Stimulated activated CD4-positive, alpha-beta T cell treated with anti-CD3 and anti-CD28 coated beads, Interleukin-4, amount 100 ng/mL, for 48 hours (primary cell): ENCODE results near the gene ZBTB9.

Source experiments
- DNase-seq, 2 donors: peaks; one replicate each; pipeline ENCODE4 v3.0.0-alpha.2; 2020; ENCODE audit warnings: low read depth in 2 of 2

Gene ZBTB9

GRCh38 chr6:33418690-33419291 is 35.6 kb upstream of the ZBTB9 start:
- DNase-seq, result peak in 1 of 2 donors; percentile 56

GRCh38 chr6:33419580-33420490 is 34.5 kb upstream of the ZBTB9 start, which contains the start of gene SYNGAP1:
SYNGAP1 (plus strand) TSS chr6:33420065; CDS start chr6:33420265, 200 bp downstream.
- peak; percentile 43 to 49 for DNase-seq

GRCh38 chr6:33420491-33421343 is 33.7 kb upstream of the ZBTB9 start:
- no peak for DNase-seq

GRCh38 chr6:33421344-33421643 is 33.1 kb upstream of the ZBTB9 start:
- DNase-seq, result no peak

- DNase-seq, result no peak
Measured at GRCh38 chr6:33423777-33424176, 30.6 kb upstream of the ZBTB9 start.

- DNase-seq, result no peak
Measured at GRCh38 chr6:33424855-33425667, 29.3 kb upstream of the ZBTB9 start.

GRCh38 chr6:33425668-33426577 is 28.5 kb upstream of the ZBTB9 start:
- DNase-seq, result peak; percentile 74 to 88

- peak in 1 of 2 donors; percentile 19 for DNase-seq
Measured at GRCh38 chr6:33426590-33427511, 27.5 kb upstream of the ZBTB9 start.

- peak; percentile 40 to 49 for DNase-seq
Measured at GRCh38 chr6:33427585-33428223, 26.7 kb upstream of the ZBTB9 start.

- peak in 1 of 2 donors; percentile 30 for DNase-seq
Measured at GRCh38 chr6:33428224-33428965, 26.0 kb upstream of the ZBTB9 start.

GRCh38 chr6:33428966-33429749 is 25.2 kb upstream of the ZBTB9 start:
- DNase-seq, result no peak

GRCh38 chr6:33429750-33430052 is 24.7 kb upstream of the ZBTB9 start:
- no peak for DNase-seq

- no peak for DNase-seq
Measured at GRCh38 chr6:33430334-33430733, 24.0 kb upstream of the ZBTB9 start.

- DNase-seq, result peak; percentile 62 to 65
Measured at GRCh38 chr6:33430991-33431879, 23.1 kb upstream of the ZBTB9 start.

- no peak for DNase-seq
Measured at GRCh38 chr6:33431880-33432541, 22.4 kb upstream of the ZBTB9 start.

GRCh38 chr6:33432546-33432945 is 21.8 kb upstream of the ZBTB9 start:
- no peak for DNase-seq
